Mesenteric fat pad (tissue), 1 donor: ENCODE data around the gene POLH. TPM values are rescaled to one million over a fixed set of nuclear protein-coding genes. Genes with fewer than 3 reads are reported as not detected.

Source experiments
- total RNA-seq: library from RNA; stranded (reverse); fragmentation: NEBNext Ultra II Directional; extraction: Animal tissue kit (Norgen Biotek cat#: 25700); gene quantifications from one replicate; pipeline ENCODE4 v1.2.1, GENCODE V29; 2021
- donor health status: DM: yes; HTN: yes; CAD: no.

The POLH gene
- total RNA-seq, 1 donor from 2014 or later: 10.7 TPM

Other genes starting within 250 kb of the POLH start
- gene ZNF318, start 206.5 kb upstream of the POLH start, total RNA-seq: 16.1 TPM
- gene ABCC10, start 148.6 kb upstream of the POLH start, total RNA-seq: 22.0 TPM
- not detected for gene DLK2, start 120.6 kb upstream of the POLH start, total RNA-seq
- 20.3 TPM for gene TJAP1, start 98.6 kb upstream of the POLH start, total RNA-seq
- gene LRRC73, start 65.8 kb upstream of the POLH start, total RNA-seq: 0.45 TPM
- 72.5 TPM for gene YIPF3, start 59.3 kb upstream of the POLH start, total RNA-seq
- 37.3 TPM for gene POLR1C, start 59.1 kb upstream of the POLH start, total RNA-seq
- 43.6 TPM for gene XPO5, start 147 bp upstream of the POLH start, total RNA-seq
- 101 TPM for gene GTPBP2, start 53.1 kb downstream of the POLH start, total RNA-seq
- 19.0 TPM for gene MAD2L1BP, start 59.7 kb downstream of the POLH start, total RNA-seq
- not detected for gene RSPH9, start 68.9 kb downstream of the POLH start, total RNA-seq
- 34.5 TPM for gene MRPS18A, start 111.6 kb downstream of the POLH start, total RNA-seq
- 498 TPM for gene VEGFA, start 194.0 kb downstream of the POLH start, total RNA-seq